Body of pancreas (tissue), 4 donors: Measurements from ENCODE around the gene CNOT1.

Experiments
- CTCF ChIP-seq, 7 experiments: fragments of 450-650 bp in 4 of 7; fragments of 200-600 bp in 3 of 7; sonication (generic) in 3 of 7; IDR thresholded peaks; one replicate each; pipeline ENCODE4 v1.5.1; 2016 to 2019; ENCODE audit warnings: antibody characterized with exemption in 7 of 7
- POLR2A ChIP-seq, 3 donors: fragments of 450-650 bp; IDR thresholded peaks; one replicate each; pipeline ENCODE4 v1.6.1; 2016; ENCODE audit warnings: antibody characterized with exemption in 3 of 3, mild to moderate bottlenecking in 2 of 3

GRCh38 chr16:58578642-58579041, 51.0 kb downstream of the CNOT1 start:
- TF ChIP-seq CTCF (IDR thresholded peaks at IDR 0.05) (no peak), POLR2A (IDR thresholded peaks at IDR 0.05) (no peak)
